22Rv1 (cell line): Measurements from ENCODE around the gene ITGA8.

Source experiments
- ZFX ChIP-seq: fragments of 450-650 bp; IDR thresholded peaks from 2 replicates; pipeline ENCODE4 v1.6.1; 2017; ENCODE audit warnings: antibody characterized with exemption, borderline replicate concordance
- TF ChIP-seq, protein P1 (sequence below): fragments of 450-650 bp; IDR thresholded peaks from 2 replicates; pipeline ENCODE4 v1.5.1; 2017; ENCODE audit warnings: mild to moderate bottlenecking

- TF ChIP-seq, protein P1, sequence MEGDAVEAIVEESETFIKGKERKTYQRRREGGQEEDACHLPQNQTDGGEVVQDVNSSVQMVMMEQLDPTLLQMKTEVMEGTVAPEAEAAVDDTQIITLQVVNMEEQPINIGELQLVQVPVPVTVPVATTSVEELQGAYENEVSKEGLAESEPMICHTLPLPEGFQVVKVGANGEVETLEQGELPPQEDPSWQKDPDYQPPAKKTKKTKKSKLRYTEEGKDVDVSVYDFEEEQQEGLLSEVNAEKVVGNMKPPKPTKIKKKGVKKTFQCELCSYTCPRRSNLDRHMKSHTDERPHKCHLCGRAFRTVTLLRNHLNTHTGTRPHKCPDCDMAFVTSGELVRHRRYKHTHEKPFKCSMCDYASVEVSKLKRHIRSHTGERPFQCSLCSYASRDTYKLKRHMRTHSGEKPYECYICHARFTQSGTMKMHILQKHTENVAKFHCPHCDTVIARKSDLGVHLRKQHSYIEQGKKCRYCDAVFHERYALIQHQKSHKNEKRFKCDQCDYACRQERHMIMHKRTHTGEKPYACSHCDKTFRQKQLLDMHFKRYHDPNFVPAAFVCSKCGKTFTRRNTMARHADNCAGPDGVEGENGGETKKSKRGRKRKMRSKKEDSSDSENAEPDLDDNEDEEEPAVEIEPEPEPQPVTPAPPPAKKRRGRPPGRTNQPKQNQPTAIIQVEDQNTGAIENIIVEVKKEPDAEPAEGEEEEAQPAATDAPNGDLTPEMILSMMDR, result no peak
- TF ChIP-seq ZFX, result no peak
Measured at GRCh38 chr10:15605740-15606369, 113.9 kb downstream of the ITGA8 start.
